DLD1 (cell line): ENCODE results near the gene VWA5A.

ENCODE experiments used
- in situ Hi-C: cut with HindIII; loops from 2 replicates; pipeline ENCODE4 v1.10.0; 2017; ENCODE audit warnings: low sequenced_read_pairs

The VWA5A gene

GRCh38 chr11:124114942-124115781 is at the start of gene VWA5A:
Gene VWA5A (plus strand): TSS chr11:124115450. CDS start chr11:124117512, 2,062 bp downstream.
- in situ Hi-C loops = no loop called here

GRCh38 chr11:124068601-124069110 is 46.6 kb upstream of the VWA5A start:
- in situ Hi-C loops = no loop called here

GRCh38 chr11:124069429-124070401 is 45.5 kb upstream of the VWA5A start:
- in situ Hi-C loops = no loop called here

GRCh38 chr11:124070915-124071622 is 44.2 kb upstream of the VWA5A start:
- in situ Hi-C loops = no loop called here

- in situ Hi-C loops = no loop called here
These were observed 43.7 kb upstream of the VWA5A start for GRCh38 chr11:124071623-124071948.

GRCh38 chr11:124072147-124072546 is 43.1 kb upstream of the VWA5A start:
- in situ Hi-C loops = no loop called here

- in situ Hi-C loops = no loop called here
These were observed 40.7 kb upstream of the VWA5A start for GRCh38 chr11:124074554-124074953.

GRCh38 chr11:124075492-124075840 is 39.8 kb upstream of the VWA5A start:
- in situ Hi-C loops = no loop called here

GRCh38 chr11:124075841-124076651 is 39.2 kb upstream of the VWA5A start:
- in situ Hi-C loops = no loop called here

- in situ Hi-C loops = no loop called here
These were observed 38.0 kb upstream of the VWA5A start for GRCh38 chr11:124077266-124077665.

- in situ Hi-C loops = no loop called here
These were observed 36.7 kb upstream of the VWA5A start for GRCh38 chr11:124078591-124078990.

- in situ Hi-C loops = no loop called here
These were observed 35.5 kb upstream of the VWA5A start for GRCh38 chr11:124079631-124080326.

- in situ Hi-C loops = no loop called here
These were observed 34.8 kb upstream of the VWA5A start for GRCh38 chr11:124080327-124081001.

- in situ Hi-C loops = no loop called here
These were observed 33.8 kb upstream of the VWA5A start for GRCh38 chr11:124081483-124081882.

GRCh38 chr11:124082371-124082770 is 32.9 kb upstream of the VWA5A start:
- in situ Hi-C loops = no loop called here

- in situ Hi-C loops = no loop called here
These were observed 29.7 kb upstream of the VWA5A start for GRCh38 chr11:124085583-124085982.

GRCh38 chr11:124085997-124086846 is 29.0 kb upstream of the VWA5A start:
- in situ Hi-C loops = no loop called here

GRCh38 chr11:124090996-124091395 is 24.3 kb upstream of the VWA5A start:
- in situ Hi-C loops = no loop called here
